WTC11 (cell line): ENCODE results near the gene FOXA3. TPM values are rescaled to one million over a fixed set of nuclear protein-coding genes. Genes with fewer than 3 reads are reported as not detected.

Experiments used
- ATAC-seq: fragments of 200-7000 bp; cut with Tn5 transposase; 2 replicates; pipeline ENCODE4 v1.10.0; 2021; ENCODE audit warnings: mild to moderate bottlenecking, moderate library complexity
- CTCF ChIA-PET: fragments of 300-600 bp; sonication (Branson Sonifier 250); formaldehyde crosslinking; loops from one replicate; lab custom pipeline; 2021; ENCODE audit warnings: antibody characterized with exemption; lab: Charles Lee
- POLR2A ChIA-PET: fragments of 350-600 bp; sonication (Branson Sonifier 250); formaldehyde crosslinking; loops from one replicate; lab custom pipeline; 2021; ENCODE audit warnings: antibody characterized with exemption; lab: Charles Lee
- DNase-seq: peaks from one replicate; pipeline ENCODE4 v3.0.0; 2021; ENCODE audit warnings: low spot score
- H3K27ac Mint-ChIP-seq: 2 replicates; pipeline ENCODE4 v1.8.0; 2021; ENCODE audit warnings: mixed read lengths
- H3K27me3 Mint-ChIP-seq: 2 replicates; pipeline ENCODE4 v1.8.0; 2021; ENCODE audit warnings: low read depth, mild to moderate bottlenecking, moderate library complexity, mixed read lengths
- H3K36me3 Mint-ChIP-seq: 2 replicates; pipeline ENCODE4 v1.8.0; 2021; ENCODE audit warnings: mixed read lengths
- H3K4me1 Mint-ChIP-seq: 2 replicates; pipeline ENCODE4 v1.8.0; 2022; ENCODE audit warnings: mixed read lengths
- H3K4me3 Mint-ChIP-seq: 2 replicates; pipeline ENCODE4 v1.8.0; 2021; ENCODE audit warnings: mild to moderate bottlenecking, moderate library complexity, mixed read lengths
- H3K9me3 Mint-ChIP-seq: 2 replicates; pipeline ENCODE4 v1.8.0; 2021; ENCODE audit warnings: mixed read lengths
- CREB1 ChIP-seq: sonication (generic); formaldehyde crosslinking; IDR thresholded peaks from 2 replicates; pipeline ENCODE4 v1.8.0; 2023; ENCODE audit warnings: mild to moderate bottlenecking, missing genetic modification reagents
- ETV6 ChIP-seq: sonication (generic); formaldehyde crosslinking; IDR thresholded peaks from 2 replicates; pipeline ENCODE4 v1.8.1; 2022; ENCODE audit warnings: mild to moderate bottlenecking, missing genetic modification reagents
- GRHL2 ChIP-seq: fragments of 250-450 bp; sonication (Bioruptor Pico); IDR thresholded peaks from 2 replicates; pipeline ENCODE4 v1.8.0; 2022; ENCODE audit warnings: mild to moderate bottlenecking, moderate library complexity; ENCODE audit not compliant: insufficient replicate concordance, severe bottlenecking
- HMGA2 ChIP-seq: fragments of 250-450 bp; sonication (Bioruptor Pico); IDR thresholded peaks from 2 replicates; pipeline ENCODE4 v1.4.0; 2021; ENCODE audit warnings: mild to moderate bottlenecking, moderate library complexity
- JAZF1 ChIP-seq: fragments of 250-450 bp; sonication (Bioruptor Pico); IDR thresholded peaks from 2 replicates; pipeline ENCODE4 v1.9.0; 2021; ENCODE audit warnings: moderate library complexity, mild to moderate bottlenecking, inconsistent platforms
- OVOL2 ChIP-seq: fragments of 250-450 bp; sonication (Bioruptor Pico); IDR thresholded peaks from 2 replicates; pipeline ENCODE4 v1.9.0; 2021; ENCODE audit warnings: mild to moderate bottlenecking, borderline replicate concordance
- PRRX2 ChIP-seq: fragments of 250-450 bp; sonication (Bioruptor Pico); IDR thresholded peaks from 2 replicates; pipeline ENCODE4 v1.8.0; 2021; ENCODE audit warnings: mild to moderate bottlenecking
- SMAD3 ChIP-seq: sonication (generic); formaldehyde crosslinking; IDR thresholded peaks from 2 replicates; pipeline ENCODE4 v1.8.0; 2022; ENCODE audit warnings: missing genetic modification reagents, mild to moderate bottlenecking, borderline replicate concordance
- TEAD4 ChIP-seq: sonication (generic); formaldehyde crosslinking; IDR thresholded peaks from 2 replicates; pipeline ENCODE4 v1.8.0; 2022; ENCODE audit warnings: mild to moderate bottlenecking, missing genetic modification reagents
- ZNF138 ChIP-seq: sonication (generic); formaldehyde crosslinking; conservative IDR thresholded peaks from 2 replicates; pipeline ENCODE4 v1.8.1; 2022; ENCODE audit warnings: mild to moderate bottlenecking, moderate library complexity, missing genetic modification reagents
- ZNF396 ChIP-seq: fragments of 250-450 bp; sonication (Bioruptor Pico); IDR thresholded peaks from 2 replicates; pipeline ENCODE4 v1.8.0; 2021; ENCODE audit warnings: mild to moderate bottlenecking, moderate library complexity, borderline replicate concordance
- ZNF423 ChIP-seq: fragments of 250-450 bp; sonication (Bioruptor Pico); IDR thresholded peaks from 2 replicates; pipeline ENCODE4 v2.1.2; 2022; ENCODE audit warnings: mild to moderate bottlenecking, moderate library complexity
- total RNA-seq: library from RNA; stranded (reverse); gene quantifications from 3 replicates; pipeline ENCODE4 v1.2.3, GENCODE V29; 2021
- TF ChIP-seq, protein P1 (sequence below): sonication (generic); formaldehyde crosslinking; IDR thresholded peaks from 2 replicates; pipeline ENCODE4 v1.8.0; 2023; ENCODE audit warnings: missing genetic modification reagents, mild to moderate bottlenecking, borderline replicate concordance
- TF ChIP-seq, protein P2 (sequence below): sonication (generic); formaldehyde crosslinking; IDR thresholded peaks from 2 replicates; pipeline ENCODE4 v1.8.1; 2022; ENCODE audit warnings: mild to moderate bottlenecking, missing genetic modification reagents, moderate library complexity, borderline replicate concordance
- TF ChIP-seq, protein P3 (sequence below): sonication (generic); formaldehyde crosslinking; IDR thresholded peaks from 2 replicates; pipeline ENCODE4 v1.8.1; 2023; ENCODE audit warnings: mild to moderate bottlenecking, missing genetic modification reagents, moderate library complexity
- TF ChIP-seq, protein P4 (sequence below): sonication (generic); formaldehyde crosslinking; IDR thresholded peaks from 2 replicates; pipeline ENCODE4 v1.8.1; 2023; ENCODE audit warnings: mild to moderate bottlenecking, missing genetic modification reagents, moderate library complexity
- TF ChIP-seq, protein P5 (sequence below): sonication (generic); formaldehyde crosslinking; IDR thresholded peaks from 2 replicates; pipeline ENCODE4 v1.8.1; 2023; ENCODE audit warnings: mild to moderate bottlenecking, moderate library complexity, missing genetic modification reagents
- TF ChIP-seq, protein P6 (sequence below): fragments of 250-450 bp; sonication (Bioruptor Pico); IDR thresholded peaks from 2 replicates; pipeline ENCODE4 v1.9.0; 2021; ENCODE audit warnings: mild to moderate bottlenecking, borderline replicate concordance

FOXA3 gene
- total RNA-seq, 1 experiment from 2014 or later: 20.7 TPM

DNA sequence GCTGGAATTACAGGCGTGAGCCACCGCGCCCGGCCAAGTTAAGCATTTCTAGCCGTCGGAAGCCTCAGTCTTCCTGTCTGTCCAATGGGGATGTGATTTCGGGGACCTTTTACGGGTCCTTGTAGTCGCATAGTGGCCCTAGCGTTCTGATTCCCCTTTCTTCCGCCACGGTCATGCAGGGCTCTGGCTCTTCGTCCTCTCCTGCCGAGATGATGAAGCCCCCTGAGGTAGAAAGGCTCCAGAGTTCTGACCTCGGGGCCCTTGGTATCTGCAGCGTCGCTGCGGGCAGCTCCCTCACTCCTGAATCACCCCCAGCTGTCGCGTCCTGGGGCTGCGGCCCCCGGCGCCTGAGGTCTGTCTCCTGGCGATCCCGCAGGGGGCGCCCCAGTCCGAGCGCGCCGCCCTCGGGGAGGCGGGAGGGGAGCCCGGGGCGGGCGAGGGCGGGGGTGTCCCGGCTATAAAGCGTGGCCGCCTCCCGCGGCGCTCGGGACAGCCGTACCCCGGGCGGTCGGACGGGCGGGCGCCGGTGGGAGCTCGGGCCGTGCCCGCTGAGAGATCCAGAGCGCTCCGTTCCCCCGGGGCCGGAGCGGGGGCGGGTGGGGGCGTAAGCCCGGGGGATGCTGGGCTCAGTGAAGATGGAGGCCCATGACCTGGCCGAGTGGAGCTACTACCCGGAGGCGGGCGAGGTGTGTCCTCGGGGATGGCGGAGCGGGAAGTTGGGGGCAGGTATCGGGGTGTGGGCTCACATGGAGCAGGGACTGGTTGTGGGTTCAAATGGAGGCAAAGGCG, at the start of gene FOXA3 (continued):
- TF ChIP-seq, protein P1, sequence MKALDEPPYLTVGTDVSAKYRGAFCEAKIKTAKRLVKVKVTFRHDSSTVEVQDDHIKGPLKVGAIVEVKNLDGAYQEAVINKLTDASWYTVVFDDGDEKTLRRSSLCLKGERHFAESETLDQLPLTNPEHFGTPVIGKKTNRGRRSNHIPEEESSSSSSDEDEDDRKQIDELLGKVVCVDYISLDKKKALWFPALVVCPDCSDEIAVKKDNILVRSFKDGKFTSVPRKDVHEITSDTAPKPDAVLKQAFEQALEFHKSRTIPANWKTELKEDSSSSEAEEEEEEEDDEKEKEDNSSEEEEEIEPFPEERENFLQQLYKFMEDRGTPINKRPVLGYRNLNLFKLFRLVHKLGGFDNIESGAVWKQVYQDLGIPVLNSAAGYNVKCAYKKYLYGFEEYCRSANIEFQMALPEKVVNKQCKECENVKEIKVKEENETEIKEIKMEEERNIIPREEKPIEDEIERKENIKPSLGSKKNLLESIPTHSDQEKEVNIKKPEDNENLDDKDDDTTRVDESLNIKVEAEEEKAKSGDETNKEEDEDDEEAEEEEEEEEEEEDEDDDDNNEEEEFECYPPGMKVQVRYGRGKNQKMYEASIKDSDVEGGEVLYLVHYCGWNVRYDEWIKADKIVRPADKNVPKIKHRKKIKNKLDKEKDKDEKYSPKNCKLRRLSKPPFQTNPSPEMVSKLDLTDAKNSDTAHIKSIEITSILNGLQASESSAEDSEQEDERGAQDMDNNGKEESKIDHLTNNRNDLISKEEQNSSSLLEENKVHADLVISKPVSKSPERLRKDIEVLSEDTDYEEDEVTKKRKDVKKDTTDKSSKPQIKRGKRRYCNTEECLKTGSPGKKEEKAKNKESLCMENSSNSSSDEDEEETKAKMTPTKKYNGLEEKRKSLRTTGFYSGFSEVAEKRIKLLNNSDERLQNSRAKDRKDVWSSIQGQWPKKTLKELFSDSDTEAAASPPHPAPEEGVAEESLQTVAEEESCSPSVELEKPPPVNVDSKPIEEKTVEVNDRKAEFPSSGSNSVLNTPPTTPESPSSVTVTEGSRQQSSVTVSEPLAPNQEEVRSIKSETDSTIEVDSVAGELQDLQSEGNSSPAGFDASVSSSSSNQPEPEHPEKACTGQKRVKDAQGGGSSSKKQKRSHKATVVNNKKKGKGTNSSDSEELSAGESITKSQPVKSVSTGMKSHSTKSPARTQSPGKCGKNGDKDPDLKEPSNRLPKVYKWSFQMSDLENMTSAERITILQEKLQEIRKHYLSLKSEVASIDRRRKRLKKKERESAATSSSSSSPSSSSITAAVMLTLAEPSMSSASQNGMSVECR: 0 out of 2 replicates have a peak, but pooled peaks have one; percentile 33
- TF ChIP-seq, protein P2, sequence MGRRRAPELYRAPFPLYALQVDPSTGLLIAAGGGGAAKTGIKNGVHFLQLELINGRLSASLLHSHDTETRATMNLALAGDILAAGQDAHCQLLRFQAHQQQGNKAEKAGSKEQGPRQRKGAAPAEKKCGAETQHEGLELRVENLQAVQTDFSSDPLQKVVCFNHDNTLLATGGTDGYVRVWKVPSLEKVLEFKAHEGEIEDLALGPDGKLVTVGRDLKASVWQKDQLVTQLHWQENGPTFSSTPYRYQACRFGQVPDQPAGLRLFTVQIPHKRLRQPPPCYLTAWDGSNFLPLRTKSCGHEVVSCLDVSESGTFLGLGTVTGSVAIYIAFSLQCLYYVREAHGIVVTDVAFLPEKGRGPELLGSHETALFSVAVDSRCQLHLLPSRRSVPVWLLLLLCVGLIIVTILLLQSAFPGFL (CRISPR knock-in tag): no peak
- no peak for TF ChIP-seq ZNF138
- TF ChIP-seq, protein P3, sequence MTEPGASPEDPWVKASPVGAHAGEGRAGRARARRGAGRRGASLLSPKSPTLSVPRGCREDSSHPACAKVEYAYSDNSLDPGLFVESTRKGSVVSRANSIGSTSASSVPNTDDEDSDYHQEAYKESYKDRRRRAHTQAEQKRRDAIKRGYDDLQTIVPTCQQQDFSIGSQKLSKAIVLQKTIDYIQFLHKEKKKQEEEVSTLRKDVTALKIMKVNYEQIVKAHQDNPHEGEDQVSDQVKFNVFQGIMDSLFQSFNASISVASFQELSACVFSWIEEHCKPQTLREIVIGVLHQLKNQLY (CRISPR knock-in tag): no peak
- TF ChIP-seq JAZF1: no peak
- TF ChIP-seq, protein P4, sequence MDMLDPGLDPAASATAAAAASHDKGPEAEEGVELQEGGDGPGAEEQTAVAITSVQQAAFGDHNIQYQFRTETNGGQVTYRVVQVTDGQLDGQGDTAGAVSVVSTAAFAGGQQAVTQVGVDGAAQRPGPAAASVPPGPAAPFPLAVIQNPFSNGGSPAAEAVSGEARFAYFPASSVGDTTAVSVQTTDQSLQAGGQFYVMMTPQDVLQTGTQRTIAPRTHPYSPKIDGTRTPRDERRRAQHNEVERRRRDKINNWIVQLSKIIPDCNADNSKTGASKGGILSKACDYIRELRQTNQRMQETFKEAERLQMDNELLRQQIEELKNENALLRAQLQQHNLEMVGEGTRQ: no peak
- TF ChIP-seq ZNF396: no peak
- TF ChIP-seq ETV6 (CRISPR knock-in tag): no peak; the same call in 1 of the 2 replicates
- TF ChIP-seq, protein P5, sequence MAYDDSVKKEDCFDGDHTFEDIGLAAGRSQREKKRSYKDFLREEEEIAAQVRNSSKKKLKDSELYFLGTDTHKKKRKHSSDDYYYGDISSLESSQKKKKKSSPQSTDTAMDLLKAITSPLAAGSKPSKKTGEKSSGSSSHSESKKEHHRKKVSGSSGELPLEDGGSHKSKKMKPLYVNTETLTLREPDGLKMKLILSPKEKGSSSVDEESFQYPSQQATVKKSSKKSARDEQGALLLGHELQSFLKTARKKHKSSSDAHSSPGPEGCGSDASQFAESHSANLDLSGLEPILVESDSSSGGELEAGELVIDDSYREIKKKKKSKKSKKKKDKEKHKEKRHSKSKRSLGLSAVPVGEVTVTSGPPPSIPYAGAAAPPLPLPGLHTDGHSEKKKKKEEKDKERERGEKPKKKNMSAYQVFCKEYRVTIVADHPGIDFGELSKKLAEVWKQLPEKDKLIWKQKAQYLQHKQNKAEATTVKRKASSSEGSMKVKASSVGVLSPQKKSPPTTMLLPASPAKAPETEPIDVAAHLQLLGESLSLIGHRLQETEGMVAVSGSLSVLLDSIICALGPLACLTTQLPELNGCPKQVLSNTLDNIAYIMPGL (CRISPR knock-in tag): peak; percentile 59; the same call in 1 of the 2 replicates
- TF ChIP-seq TEAD4: no peak
- no peak for TF ChIP-seq GRHL2
- no peak for TF ChIP-seq CREB1 (CRISPR knock-in tag)
- no peak for TF ChIP-seq SMAD3 (CRISPR knock-in tag)
- peak; percentile 58 for TF ChIP-seq ZNF423 (CRISPR knock-in tag)

DNA sequence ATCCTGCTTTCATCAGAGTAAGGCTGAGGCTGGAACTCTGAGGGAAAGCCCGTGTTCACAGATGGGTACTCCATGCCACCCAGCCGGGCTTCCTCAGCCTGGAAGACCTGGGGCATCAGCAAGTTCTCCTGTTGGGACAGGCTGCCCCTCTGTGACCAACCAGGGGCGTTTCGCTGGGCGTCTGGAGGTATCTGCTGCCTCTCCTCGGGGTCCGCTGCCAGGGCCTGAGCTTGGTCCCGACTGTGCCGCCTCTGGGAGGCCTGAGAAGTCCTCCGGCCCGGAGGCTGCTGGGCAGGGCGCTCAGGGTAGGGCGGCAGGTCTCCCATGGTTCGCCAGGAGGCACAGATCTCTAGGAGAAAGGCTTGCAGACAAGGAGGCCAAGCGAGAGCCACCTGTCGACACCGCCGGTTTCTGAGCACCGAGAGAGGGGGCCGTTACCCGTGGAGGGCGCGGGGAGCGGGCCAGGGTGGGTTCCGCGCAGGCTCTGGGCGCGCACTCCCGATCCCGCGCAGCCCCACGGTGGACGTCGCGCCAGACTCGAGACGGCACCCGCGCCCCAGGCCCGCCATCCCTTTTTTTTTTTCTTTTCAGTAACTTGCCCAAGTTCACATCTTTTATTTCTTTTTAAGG, 49.2 kb upstream of the FOXA3 start, which contains the start of gene RSPH6A:
Gene RSPH6A, minus strand, starts transcription at position 458 of the 630 bp plus-strand sequence. Its CDS starts 132 bp downstream, at position 326.
- H3K27ac Mint-ChIP-seq: peak within 1 kb of the TSS; percentile 95
- H3K4me1 Mint-ChIP-seq: peaks cover 36% of the 10 kb centered on the region
- peak; percentile 4 for ATAC-seq
- peaks cover 5% of the 10 kb centered on the region for H3K36me3 Mint-ChIP-seq
- H3K9me3 Mint-ChIP-seq: no peaks in the 10 kb centered on the region
- DNase-seq: peak; percentile 51
- peak within 1 kb of the TSS; percentile 89 for H3K4me3 Mint-ChIP-seq
- H3K27me3 Mint-ChIP-seq: no peaks in the 10 kb centered on the region; the same call in none of the 2 replicates
- CTCF ChIA-PET: interaction anchor here (0.6 to 7.2 kb wide), 16 partner anchors 11 to 123 kb away, joined by 3 to 135 read pairs (median 8); partner anchors contain the start of genes DMPK, DMWD, IRF2BP1 and QPCTL
- POLR2A ChIA-PET: interaction anchor here (0.6 to 4.0 kb wide), 6 partner anchors 16 to 297 kb away, joined by 3 to 47 read pairs (median 5); partner anchors contain the start of genes DMWD, FOXA3, QPCTL and SIX5
- TF ChIP-seq PRRX2 (CRISPR knock-in tag) (no peak), HMGA2 (CRISPR knock-in tag) (no peak), OVOL2 (CRISPR knock-in tag) (no peak)
- TF ChIP-seq, protein P6, sequence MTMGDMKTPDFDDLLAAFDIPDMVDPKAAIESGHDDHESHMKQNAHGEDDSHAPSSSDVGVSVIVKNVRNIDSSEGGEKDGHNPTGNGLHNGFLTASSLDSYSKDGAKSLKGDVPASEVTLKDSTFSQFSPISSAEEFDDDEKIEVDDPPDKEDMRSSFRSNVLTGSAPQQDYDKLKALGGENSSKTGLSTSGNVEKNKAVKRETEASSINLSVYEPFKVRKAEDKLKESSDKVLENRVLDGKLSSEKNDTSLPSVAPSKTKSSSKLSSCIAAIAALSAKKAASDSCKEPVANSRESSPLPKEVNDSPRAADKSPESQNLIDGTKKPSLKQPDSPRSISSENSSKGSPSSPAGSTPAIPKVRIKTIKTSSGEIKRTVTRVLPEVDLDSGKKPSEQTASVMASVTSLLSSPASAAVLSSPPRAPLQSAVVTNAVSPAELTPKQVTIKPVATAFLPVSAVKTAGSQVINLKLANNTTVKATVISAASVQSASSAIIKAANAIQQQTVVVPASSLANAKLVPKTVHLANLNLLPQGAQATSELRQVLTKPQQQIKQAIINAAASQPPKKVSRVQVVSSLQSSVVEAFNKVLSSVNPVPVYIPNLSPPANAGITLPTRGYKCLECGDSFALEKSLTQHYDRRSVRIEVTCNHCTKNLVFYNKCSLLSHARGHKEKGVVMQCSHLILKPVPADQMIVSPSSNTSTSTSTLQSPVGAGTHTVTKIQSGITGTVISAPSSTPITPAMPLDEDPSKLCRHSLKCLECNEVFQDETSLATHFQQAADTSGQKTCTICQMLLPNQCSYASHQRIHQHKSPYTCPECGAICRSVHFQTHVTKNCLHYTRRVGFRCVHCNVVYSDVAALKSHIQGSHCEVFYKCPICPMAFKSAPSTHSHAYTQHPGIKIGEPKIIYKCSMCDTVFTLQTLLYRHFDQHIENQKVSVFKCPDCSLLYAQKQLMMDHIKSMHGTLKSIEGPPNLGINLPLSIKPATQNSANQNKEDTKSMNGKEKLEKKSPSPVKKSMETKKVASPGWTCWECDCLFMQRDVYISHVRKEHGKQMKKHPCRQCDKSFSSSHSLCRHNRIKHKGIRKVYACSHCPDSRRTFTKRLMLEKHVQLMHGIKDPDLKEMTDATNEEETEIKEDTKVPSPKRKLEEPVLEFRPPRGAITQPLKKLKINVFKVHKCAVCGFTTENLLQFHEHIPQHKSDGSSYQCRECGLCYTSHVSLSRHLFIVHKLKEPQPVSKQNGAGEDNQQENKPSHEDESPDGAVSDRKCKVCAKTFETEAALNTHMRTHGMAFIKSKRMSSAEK (CRISPR knock-in tag): no peak
